DND-41 (cell line): Measurements from ENCODE around the gene CAMP.

ENCODE experiments used
- ATAC-seq: fragments of 200-7000 bp; cut with Tn5 transposase; 3 replicates; pipeline ENCODE4 v1.9.1; 2021; ENCODE audit warnings: low read depth; ENCODE audit not compliant: insufficient read depth
- DNase-seq: peaks from one replicate; pipeline ENCODE4 v3.0.0-alpha.2; 2020
- H2AFZ ChIP-seq: 2 replicates; pipeline ENCODE4 v1.6.0; 2012; ENCODE audit warnings: low read depth, low read length
- H3K27ac ChIP-seq: 2 replicates; pipeline ENCODE4 v1.5.1; 2012; ENCODE audit warnings: low read length, inconsistent platforms
- H3K27me3 ChIP-seq: fragments of 200-600 bp; sonication (generic); 2 replicates; pipeline ENCODE4 v1.6.0; 2012; ENCODE audit warnings: low read length, mild to moderate bottlenecking, inconsistent platforms; ENCODE audit not compliant: insufficient read depth, poor library complexity
- H3K36me3 ChIP-seq: 2 replicates; pipeline ENCODE4 v1.5.1; 2012; ENCODE audit warnings: low read length, inconsistent platforms; ENCODE audit not compliant: insufficient read depth
- H3K4me1 ChIP-seq: 2 replicates; pipeline ENCODE4 v1.5.1; 2012; ENCODE audit warnings: mild to moderate bottlenecking, low read length; ENCODE audit not compliant: insufficient read depth
- H3K4me2 ChIP-seq: 2 replicates; pipeline ENCODE4 v1.6.0; 2012; ENCODE audit warnings: mild to moderate bottlenecking, moderate library complexity, low read length, inconsistent platforms; ENCODE audit not compliant: insufficient read depth
- H3K4me3 ChIP-seq, 2 experiments: fragments of 200-600 bp in 1 of 2; shearing (Covaris generic) in 1 of 2; 2 replicates each; pipeline ENCODE4 v1.5.1; 2012 to 2016; ENCODE audit warnings: inconsistent platforms in 2 of 2, low read length in 2 of 2, mild to moderate bottlenecking in 2 of 2, low read depth in 1 of 2, moderate library complexity in 1 of 2
- H3K79me2 ChIP-seq: 2 replicates; pipeline ENCODE4 v1.6.0; 2012; ENCODE audit warnings: low read length, inconsistent platforms; ENCODE audit not compliant: insufficient read depth
- H3K9ac ChIP-seq: 2 replicates; pipeline ENCODE4 v1.6.0; 2012; ENCODE audit warnings: low read depth, mild to moderate bottlenecking, inconsistent platforms, low read length, moderate library complexity
- H3K9me3 ChIP-seq: 2 replicates; pipeline ENCODE4 v1.5.1; 2012; ENCODE audit warnings: low read length, moderate library complexity, mild to moderate bottlenecking, inconsistent platforms; ENCODE audit not compliant: insufficient read depth, severe bottlenecking
- H4K20me1 ChIP-seq: 2 replicates; pipeline ENCODE4 v1.6.0; 2012; ENCODE audit warnings: low read length; ENCODE audit not compliant: insufficient read depth
- EZH2 ChIP-seq: IDR thresholded peaks from 3 replicates; pipeline ENCODE4 v1.6.1; 2012; ENCODE audit warnings: borderline replicate concordance, low read depth, mild to moderate bottlenecking, moderate library complexity, low read length, inconsistent platforms; ENCODE audit not compliant: severe bottlenecking
- TF ChIP-seq, protein P1 (sequence below): IDR thresholded peaks from 2 replicates; pipeline ENCODE4 v1.5.1; 2012; ENCODE audit warnings: borderline replicate concordance, low read length, moderate library complexity, mild to moderate bottlenecking; ENCODE audit not compliant: poor library complexity, severe bottlenecking; ENCODE audit errors: extremely low read depth

Gene CAMP

GRCh38 chr3:48188266-48189201 lies 34.8 kb upstream of the CAMP start, which contains the start of gene CDC25A:
CDC25A (minus strand) TSS chr3:48188417; CDS start chr3:48187947, 470 bp downstream.
- peaks cover 51% of the 10 kb centered on the region for H3K79me2 ChIP-seq
- H3K27me3 ChIP-seq, result no peaks in the 10 kb centered on the region
- peaks cover 42% of the 10 kb centered on the region for H3K4me1 ChIP-seq
- H3K4me2 ChIP-seq, result peak within 1 kb of the TSS; percentile 78
- ATAC-seq (peak; percentile 97), DNase-seq (peak; percentile 99)
- peaks cover 41% of the 10 kb centered on the region for H3K36me3 ChIP-seq
- peak within 1 kb of the TSS; percentile 96 for H2AFZ ChIP-seq
- peak within 1 kb of the TSS; percentile 97 for H3K9ac ChIP-seq
- H3K27ac ChIP-seq, result peak within 1 kb of the TSS; percentile 86
- H3K9me3 ChIP-seq, result no peaks in the 10 kb centered on the region
- TF ChIP-seq, protein P1, sequence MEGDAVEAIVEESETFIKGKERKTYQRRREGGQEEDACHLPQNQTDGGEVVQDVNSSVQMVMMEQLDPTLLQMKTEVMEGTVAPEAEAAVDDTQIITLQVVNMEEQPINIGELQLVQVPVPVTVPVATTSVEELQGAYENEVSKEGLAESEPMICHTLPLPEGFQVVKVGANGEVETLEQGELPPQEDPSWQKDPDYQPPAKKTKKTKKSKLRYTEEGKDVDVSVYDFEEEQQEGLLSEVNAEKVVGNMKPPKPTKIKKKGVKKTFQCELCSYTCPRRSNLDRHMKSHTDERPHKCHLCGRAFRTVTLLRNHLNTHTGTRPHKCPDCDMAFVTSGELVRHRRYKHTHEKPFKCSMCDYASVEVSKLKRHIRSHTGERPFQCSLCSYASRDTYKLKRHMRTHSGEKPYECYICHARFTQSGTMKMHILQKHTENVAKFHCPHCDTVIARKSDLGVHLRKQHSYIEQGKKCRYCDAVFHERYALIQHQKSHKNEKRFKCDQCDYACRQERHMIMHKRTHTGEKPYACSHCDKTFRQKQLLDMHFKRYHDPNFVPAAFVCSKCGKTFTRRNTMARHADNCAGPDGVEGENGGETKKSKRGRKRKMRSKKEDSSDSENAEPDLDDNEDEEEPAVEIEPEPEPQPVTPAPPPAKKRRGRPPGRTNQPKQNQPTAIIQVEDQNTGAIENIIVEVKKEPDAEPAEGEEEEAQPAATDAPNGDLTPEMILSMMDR, result no peak
- no peak for TF ChIP-seq EZH2
- peak within 1 kb of the TSS; percentile 62 to 69 for H3K4me3 ChIP-seq
- peaks cover 29% of the 10 kb centered on the region for H4K20me1 ChIP-seq

DNA sequence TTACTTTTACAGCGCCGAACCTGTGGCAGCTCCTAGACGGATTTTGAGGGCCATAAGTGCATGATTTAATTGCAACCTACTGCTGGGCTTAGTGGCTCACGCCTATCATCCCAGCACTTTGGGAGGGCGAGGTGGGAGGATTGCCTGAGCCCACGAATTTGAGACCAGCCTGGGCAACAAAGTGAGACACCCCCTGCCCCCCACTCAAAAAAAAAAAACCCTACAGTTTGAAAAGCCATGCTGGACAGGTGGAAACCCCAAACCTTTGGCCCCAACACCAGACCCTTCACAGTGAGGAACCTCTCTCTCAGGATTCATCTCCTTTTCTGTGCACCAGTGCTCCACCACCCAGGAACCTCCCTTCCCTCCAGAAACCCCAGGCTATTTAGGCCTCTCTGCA lies 34.0 kb upstream of the CAMP start:
- H2AFZ ChIP-seq, result peak overlapping the region; percentile 96
- DNase-seq, result no peak
- H4K20me1 ChIP-seq, result peaks cover 22% of the 10 kb centered on the region
- H3K79me2 ChIP-seq, result peaks cover 43% of the 10 kb centered on the region
- no peak for ATAC-seq
- H3K9me3 ChIP-seq, result no peaks in the 10 kb centered on the region
- H3K27ac ChIP-seq, result peak overlapping the region; percentile 86; the same call in 1 of the 2 replicates
- TF ChIP-seq EZH2, result no peak
- TF ChIP-seq, protein P1, result no peak
- H3K4me3 ChIP-seq, result peak overlapping the region in 1 of 2 experiments; percentile 69; a peak in 1 of 4 replicates
- peaks cover 36% of the 10 kb centered on the region for H3K4me1 ChIP-seq
- peaks cover 33% of the 10 kb centered on the region for H3K36me3 ChIP-seq
- H3K27me3 ChIP-seq, result no peaks in the 10 kb centered on the region
- H3K9ac ChIP-seq, result peak overlapping the region; percentile 97
- peak overlapping the region; percentile 73 for H3K4me2 ChIP-seq

GRCh38 chr3:48190911-48191310 lies 32.4 kb upstream of the CAMP start:
- Histone ChIP-seq H3K9ac (no peak overlapping the region), H3K79me2 (peaks cover 27% of the 10 kb centered on the region), H3K27ac (no peak overlapping the region), H3K36me3 (peaks cover 17% of the 10 kb centered on the region), H4K20me1 (peaks cover 12% of the 10 kb centered on the region), H3K4me3 (no peak overlapping the region), H3K27me3 (no peaks in the 10 kb centered on the region), H3K4me1 (peaks cover 26% of the 10 kb centered on the region), H3K4me2 (no peak overlapping the region), H3K9me3 (no peaks in the 10 kb centered on the region), H2AFZ (no peak overlapping the region)
- DNase-seq (no peak), ATAC-seq (no peak)
- TF ChIP-seq, protein P1, result no peak
- TF ChIP-seq EZH2, result no peak
